Measurements from ENCODE around the gene SEMA3E. TPM values are rescaled to one million over a fixed set of nuclear protein-coding genes. Genes with fewer than 3 reads are reported as not detected.

SEMA3E gene
- total and polyA plus RNA-seq, 9 of the 15 experiments (the other 6 are each of a cell fraction or from before 2014, with no cell fraction given), result 0.01 to 1.4 (median 0.14) TPM; not detected in 2

- WGBS (ENCODE audit: insufficient coverage, low coverage, missing lambda C conversion rate), result 6% methylated on average over 2 of the region's 2 CpGs
- FAIRE-seq (no peak), ATAC-seq (no peak)
- TF ChIP-seq PRMT5 (CRISPR knock-in tag; IDR thresholded peaks at IDR 0.05) (no peak), POLR2B (IDR thresholded peaks at IDR 0.05; ENCODE audit: low read depth, partially characterized antibody) (no peak), SP2 (IDR thresholded peaks at IDR 0.05; ENCODE audit: extremely low read depth, low read depth, low read length, poor library complexity, severe bottlenecking) (no peak), PURB (CRISPR knock-in tag; IDR thresholded peaks at IDR 0.05; ENCODE audit: low read depth) (no peak), SRSF1 (IDR thresholded peaks at IDR 0.05; ENCODE audit: low read depth, low read length) (no peak), GABPB1 (CRISPR knock-in tag; IDR thresholded peaks at IDR 0.05) (no peak), TCF3 (CRISPR knock-in tag; IDR thresholded peaks at IDR 0.05) (no peak), MLLT1 (IDR thresholded peaks at IDR 0.05) (no peak), ZNF507 (tag; conservative IDR thresholded peaks at IDR 0.05) (no peak), ZNF316 (IDR thresholded peaks at IDR 0.05) (no peak), ZNF277 (CRISPR knock-in tag; IDR thresholded peaks at IDR 0.05; ENCODE audit: borderline replicate concordance) (no peak), E2F8 (IDR thresholded peaks at IDR 0.05; ENCODE audit: low read depth, partially characterized antibody) (no peak), ZSCAN32 (CRISPR knock-in tag; IDR thresholded peaks at IDR 0.05) (no peak), ATF6 (CRISPR knock-in tag; IDR thresholded peaks at IDR 0.05) (no peak), PML (IDR thresholded peaks at IDR 0.05; ENCODE audit: low read length) (no peak)
These were observed 144.6 kb downstream of the SEMA3E start for GRCh38 chr7:83504330-83504729.

More at GRCh38 chr7:83504330-83504729, 144.6 kb downstream of the SEMA3E start:
- Histone ChIP-seq H3K4me3 (no peak overlapping the region), H3K27ac (ENCODE audit: extremely low read depth, low read depth, low read length) (no peak overlapping the region), H3K36me3 (ENCODE audit: control insufficient read depth, insufficient read depth, low read length) (no peaks in the 10 kb centered on the region), H3K4me2 (ENCODE audit: insufficient read depth, low read length) (no peak overlapping the region), H3K4me1 (replicated peaks in 1 of 2; ENCODE audit: control insufficient read depth in 2 of 2, insufficient read depth in 2 of 2, low read length in 2 of 2) (no peaks in the 10 kb centered on the region), H3K27me3 (ENCODE audit: control insufficient read depth in 2 of 2, insufficient read depth in 2 of 2, low read length in 2 of 2) (no peaks in the 10 kb centered on the region), H3K79me2 (ENCODE audit: control insufficient read depth, insufficient read depth, low read length) (no peaks in the 10 kb centered on the region), H2AFZ (ENCODE audit: low read depth, low read length) (no peak overlapping the region), H3K9me3 (replicated peaks; ENCODE audit: control insufficient read depth, insufficient read depth, low read depth, low read length) (no peaks in the 10 kb centered on the region; the same call in none of the 2 replicates), H4K20me1 (replicated peaks; ENCODE audit: control insufficient read depth, insufficient read depth, low read length) (no peaks in the 10 kb centered on the region), H3K9ac (ENCODE audit: insufficient read depth in 1 of 2, low read depth in 2 of 2, low read length in 2 of 2) (no peak overlapping the region), H3K9me1 (ENCODE audit: control insufficient read depth, insufficient read depth, low read length) (no peaks in the 10 kb centered on the region)
- ChIA-PET CTCF (ENCODE audit: low intra/inter-chr PET ratio) (no interaction called here), POLR2A (no interaction called here)
- intact Hi-C loops (cut with micrococcal nuclease) (no loop called here), in situ Hi-C loops (cut with MboI) (loop anchor here (25.0 kb wide), 1 partner anchor 1933 kb away; no protein-coding TSS in a partner anchor)
- no TSS peak for BruUV-seq (replicated peaks)
- DNase-seq (ENCODE audit: extremely low read depth in 1 of 4, low spot score in 3 of 4), result no peak
